Osteoblast (primary cell): ENCODE results near the gene NDUFAF7. TPM values are rescaled to one million over a fixed set of nuclear protein-coding genes. Genes with fewer than 3 reads are reported as not detected.
A peak's percentile ranks its signal among the peaks of the same experiment; 100 is the strongest.
"Not testable (repeated sequence)": the region's sequence is repeated elsewhere in the genome, so short reads cannot be mapped to it uniquely, and the experiment has no call there.

Experiments
- DNase-seq: peaks from one replicate; pipeline ENCODE4 v3.0.0; 2011; ENCODE audit warnings: low spot score, mixed read lengths; ENCODE audit not compliant: insufficient read length; ENCODE audit errors: missing footprints
- H2AFZ ChIP-seq: 2 replicates; pipeline ENCODE4 v1.6.0; 2011; ENCODE audit warnings: mild to moderate bottlenecking, low read length
- H3K27ac ChIP-seq: 2 replicates; pipeline ENCODE4 v1.5.1; 2011; ENCODE audit warnings: mild to moderate bottlenecking, low read depth, low read length, moderate library complexity
- H3K27me3 ChIP-seq: 2 replicates; pipeline ENCODE4 v1.6.0; 2012; ENCODE audit warnings: mild to moderate bottlenecking, control low read depth, inconsistent platforms, low read length, moderate library complexity; ENCODE audit not compliant: insufficient read depth
- H3K36me3 ChIP-seq: 2 replicates; pipeline ENCODE4 v1.5.1; 2011; ENCODE audit warnings: mild to moderate bottlenecking, low read length, control low read depth, moderate library complexity; ENCODE audit not compliant: insufficient read depth
- H3K4me1 ChIP-seq: 2 replicates; pipeline ENCODE4 v1.5.1; 2011; ENCODE audit warnings: mild to moderate bottlenecking, low read length, control low read depth, moderate library complexity; ENCODE audit not compliant: insufficient read depth
- H3K4me2 ChIP-seq: 2 replicates; pipeline ENCODE4 v1.6.0; 2011; ENCODE audit warnings: mild to moderate bottlenecking, low read length; ENCODE audit not compliant: insufficient read depth
- H3K4me3 ChIP-seq: fragments of 200-600 bp; sonication (generic); 3 replicates; pipeline ENCODE4 v1.5.1; 2012; ENCODE audit warnings: mild to moderate bottlenecking, low read length, inconsistent platforms; ENCODE audit not compliant: insufficient read depth
- H3K79me2 ChIP-seq: 2 replicates; pipeline ENCODE4 v1.6.0; 2012; ENCODE audit warnings: mild to moderate bottlenecking, low read length, control low read depth, inconsistent platforms; ENCODE audit not compliant: insufficient read depth
- H3K9me3 ChIP-seq: 2 replicates; pipeline ENCODE4 v1.5.1; 2011; ENCODE audit warnings: low read depth, low read length, control low read depth
- H4K20me1 ChIP-seq: 2 replicates; pipeline ENCODE4 v1.6.0; 2012; ENCODE audit warnings: mild to moderate bottlenecking, low read length, control low read depth; ENCODE audit not compliant: insufficient read depth
- CTCF ChIP-seq: IDR thresholded peaks from 2 replicates; pipeline ENCODE4 v1.5.1; 2011; ENCODE audit warnings: mild to moderate bottlenecking, low read depth, low read length, moderate library complexity; ENCODE audit errors: extremely low read depth
- total RNA-seq: library from RNA; depleted of rRNA; stranded (reverse); fragments of >200 nt; gene quantifications from 2 replicates; pipeline ENCODE4 v1.2.3, GENCODE V29; 2012

The NDUFAF7 gene
- total RNA-seq, 1 donor, result 16.6 TPM

GRCh38 chr2:37192551-37192950 is 38.9 kb upstream of the NDUFAF7 start:
- Histone ChIP-seq H3K9me3 (no peaks in the 10 kb centered on the region), H3K4me1 (peaks cover 15% of the 10 kb centered on the region), H3K79me2 (peaks cover 12% of the 10 kb centered on the region), H2AFZ (no peak overlapping the region), H4K20me1 (no peaks in the 10 kb centered on the region), H3K4me3 (no peak overlapping the region), H3K4me2 (no peak overlapping the region), H3K27me3 (no peaks in the 10 kb centered on the region), H3K36me3 (no peaks in the 10 kb centered on the region), H3K27ac (no peak overlapping the region)
- DNase-seq, result no peak
- no peak for TF ChIP-seq CTCF

GRCh38 chr2:37195862-37196319 is 35.6 kb upstream of the NDUFAF7 start:
- Histone ChIP-seq H3K4me1 (peaks cover 11% of the 10 kb centered on the region), H3K4me3 (peak overlapping the region; percentile 94), H3K79me2 (peaks cover 44% of the 10 kb centered on the region), H3K27ac (peak overlapping the region; percentile 75), H3K4me2 (peak overlapping the region; percentile 89), H2AFZ (peak overlapping the region; percentile 97)
- not testable (repeated sequence) for DNase-seq, H3K36me3 ChIP-seq, H3K27me3 ChIP-seq, H3K9me3 ChIP-seq, H4K20me1 ChIP-seq

GRCh38 chr2:37196320-37197195 is 34.9 kb upstream of the NDUFAF7 start, which contains the start of gene CEBPZOS:
CEBPZOS (plus strand) TSS chr2:37196496; CDS start chr2:37199705, 3,209 bp downstream.
- Histone ChIP-seq H3K4me3 (peak within 1 kb of the TSS; percentile 94), H3K4me1 (peaks cover 11% of the 10 kb centered on the region), H4K20me1 (no peaks in the 10 kb centered on the region), H3K4me2 (peak within 1 kb of the TSS; percentile 89), H3K27ac (peak within 1 kb of the TSS; percentile 75), H3K36me3 (peaks cover 11% of the 10 kb centered on the region), H3K27me3 (no peaks in the 10 kb centered on the region), H3K9me3 (no peaks in the 10 kb centered on the region), H2AFZ (peak within 1 kb of the TSS; percentile 97), H3K79me2 (peaks cover 48% of the 10 kb centered on the region)
- no peak for TF ChIP-seq CTCF
- DNase-seq, result peak; percentile 93

- H3K9me3 ChIP-seq, result no peaks in the 10 kb centered on the region
- no peak overlapping the region for H3K27ac ChIP-seq
- H3K4me1 ChIP-seq, result peaks cover 11% of the 10 kb centered on the region
- H3K79me2 ChIP-seq, result peaks cover 54% of the 10 kb centered on the region
- DNase-seq, result no peak
- H3K27me3 ChIP-seq, result no peaks in the 10 kb centered on the region
- no peak overlapping the region for H3K4me3 ChIP-seq
- H4K20me1 ChIP-seq, result no peaks in the 10 kb centered on the region
- H3K4me2 ChIP-seq, result no peak overlapping the region
- H3K36me3 ChIP-seq, result peaks cover 29% of the 10 kb centered on the region
- H2AFZ ChIP-seq, result no peak overlapping the region
- no peak for TF ChIP-seq CTCF
Observed at GRCh38 chr2:37198681-37199065, 32.8 kb upstream of the NDUFAF7 start.
